Ascending aorta (tissue), 2 donors: ENCODE results near the gene SYNDIG1L. TPM values are rescaled to one million over a fixed set of nuclear protein-coding genes. Genes with fewer than 3 reads are reported as not detected.

ENCODE experiments used
- DNase-seq, 2 donors: peaks; one replicate each; pipeline ENCODE4 v3.0.0-alpha.2; 2019; ENCODE audit warnings: low spot score in 2 of 2
- H3K27ac ChIP-seq, 2 donors: fragments of 200-600 bp; sonication (generic); one replicate each; pipeline ENCODE4 v1.5.1; 2016 to 2017; ENCODE audit warnings: mild to moderate bottlenecking in 1 of 2
- H3K27me3 ChIP-seq: fragments of 200-600 bp; sonication (generic); one replicate; pipeline ENCODE4 v1.5.1; 2017
- H3K36me3 ChIP-seq, 2 donors: fragments of 200-600 bp; sonication (generic); one replicate each; pipeline ENCODE4 v1.5.1; 2016
- H3K4me1 ChIP-seq, 2 donors: fragments of 200-600 bp; sonication (generic); one replicate each; pipeline ENCODE4 v1.5.1; 2016 to 2017; ENCODE audit warnings: mild to moderate bottlenecking in 1 of 2
- H3K4me3 ChIP-seq, 2 donors: fragments of 200-600 bp; sonication (generic); one replicate each; pipeline ENCODE4 v1.5.1; 2016 to 2017; ENCODE audit warnings: mild to moderate bottlenecking in 1 of 2
- H3K9me3 ChIP-seq, 2 donors: fragments of 200-600 bp; sonication (generic); one replicate each; pipeline ENCODE4 v1.5.1; 2016
- intact Hi-C: fragments of 100-400 bp; cut with DNase I; formaldehyde crosslinking; loops from one replicate; pipeline ENCODE4 v1.15.1; 2023
- total RNA-seq: library from RNA; depleted of rRNA; stranded (reverse); fragments of >200 nt; gene quantifications from one replicate; pipeline ENCODE4 v1.1.0, GENCODE V29; 2016
- TF ChIP-seq, protein P1 (sequence below), 3 experiments: fragments of 200-600 bp in 2 of 3; fragments of 450-650 bp in 1 of 3; sonication (generic) in 2 of 3; IDR thresholded peaks; one replicate each; pipeline ENCODE4 v1.5.1; 2016 to 2019; ENCODE audit warnings: antibody characterized with exemption in 3 of 3, mild to moderate bottlenecking in 1 of 3, moderate library complexity in 1 of 3

Gene SYNDIG1L
- total RNA-seq, 1 donor from 2014 or later = not detected

DNA sequence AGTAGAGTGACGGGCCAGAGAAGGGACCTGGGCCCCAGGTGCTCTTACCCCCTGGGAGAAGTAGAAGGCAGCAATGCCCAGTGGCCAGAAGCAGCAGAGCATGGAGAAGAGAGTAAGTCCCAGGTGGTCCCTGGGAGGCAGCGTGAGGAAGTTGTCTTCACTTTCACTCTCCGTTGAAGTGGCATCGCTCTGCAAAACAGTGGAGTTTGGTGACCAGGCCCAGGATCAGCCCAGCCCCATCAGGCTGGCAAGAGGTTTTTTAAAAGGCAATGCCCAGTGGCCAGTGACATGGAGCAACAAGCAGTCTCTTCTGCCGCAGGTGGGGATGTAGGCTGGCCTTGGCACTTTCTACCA lies 18.2 kb downstream of the SYNDIG1L start:
- intact Hi-C loops = no loop called here
- no peak overlapping the region for H3K4me3 ChIP-seq
- no peaks in the 10 kb centered on the region for H3K9me3 ChIP-seq
- H3K27me3 ChIP-seq = no peaks in the 10 kb centered on the region
- no peaks in the 10 kb centered on the region for H3K4me1 ChIP-seq
- no peak for DNase-seq
- TF ChIP-seq, protein P1, sequence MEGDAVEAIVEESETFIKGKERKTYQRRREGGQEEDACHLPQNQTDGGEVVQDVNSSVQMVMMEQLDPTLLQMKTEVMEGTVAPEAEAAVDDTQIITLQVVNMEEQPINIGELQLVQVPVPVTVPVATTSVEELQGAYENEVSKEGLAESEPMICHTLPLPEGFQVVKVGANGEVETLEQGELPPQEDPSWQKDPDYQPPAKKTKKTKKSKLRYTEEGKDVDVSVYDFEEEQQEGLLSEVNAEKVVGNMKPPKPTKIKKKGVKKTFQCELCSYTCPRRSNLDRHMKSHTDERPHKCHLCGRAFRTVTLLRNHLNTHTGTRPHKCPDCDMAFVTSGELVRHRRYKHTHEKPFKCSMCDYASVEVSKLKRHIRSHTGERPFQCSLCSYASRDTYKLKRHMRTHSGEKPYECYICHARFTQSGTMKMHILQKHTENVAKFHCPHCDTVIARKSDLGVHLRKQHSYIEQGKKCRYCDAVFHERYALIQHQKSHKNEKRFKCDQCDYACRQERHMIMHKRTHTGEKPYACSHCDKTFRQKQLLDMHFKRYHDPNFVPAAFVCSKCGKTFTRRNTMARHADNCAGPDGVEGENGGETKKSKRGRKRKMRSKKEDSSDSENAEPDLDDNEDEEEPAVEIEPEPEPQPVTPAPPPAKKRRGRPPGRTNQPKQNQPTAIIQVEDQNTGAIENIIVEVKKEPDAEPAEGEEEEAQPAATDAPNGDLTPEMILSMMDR (IDR thresholded peaks at IDR 0.05) = no peak
- H3K36me3 ChIP-seq = no peaks in the 10 kb centered on the region
- no peak overlapping the region for H3K27ac ChIP-seq

DNA sequence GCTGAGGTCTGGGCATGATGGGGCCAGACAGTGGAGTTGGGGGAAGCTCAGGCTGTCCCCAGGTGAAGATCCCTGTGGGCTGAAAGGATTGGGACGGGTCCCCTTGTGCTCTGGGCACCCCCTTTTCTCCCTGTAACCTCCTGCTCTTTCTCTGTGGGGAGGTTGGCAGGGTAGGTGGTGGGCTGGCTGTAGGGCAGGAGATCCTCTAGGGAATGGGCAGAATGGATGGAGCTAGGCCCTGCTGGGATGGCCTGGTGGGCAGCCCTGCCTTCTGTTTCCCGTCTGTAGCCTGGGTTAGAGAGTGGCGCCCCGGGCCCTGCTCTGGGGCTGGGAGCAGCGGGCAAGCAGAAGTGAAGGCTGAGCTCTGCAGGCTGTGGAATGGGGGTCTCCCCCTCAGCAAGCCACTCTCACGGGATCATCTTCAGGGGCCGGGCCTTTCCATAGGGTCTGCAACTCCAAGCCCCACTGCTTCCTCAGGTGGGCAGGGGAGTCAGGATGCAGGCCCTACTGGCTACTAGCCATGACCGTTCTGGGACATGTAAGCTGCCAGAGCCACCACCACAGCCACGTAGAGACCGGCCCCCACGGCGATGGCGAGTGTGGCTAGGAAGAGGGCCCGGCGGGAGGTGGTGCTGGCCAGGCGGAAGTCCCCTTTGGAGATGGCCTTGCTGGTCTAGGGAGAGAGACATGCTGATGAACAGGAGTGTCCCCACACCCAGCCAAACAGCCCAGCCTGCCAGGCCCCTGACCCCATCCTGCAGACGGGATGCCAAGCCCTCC lies 18.8 kb downstream of the SYNDIG1L start:
- H3K27ac ChIP-seq = no peak overlapping the region
- TF ChIP-seq, protein P1 (IDR thresholded peaks at IDR 0.05) = no peak
- intact Hi-C loops = no loop called here
- H3K4me1 ChIP-seq = no peaks in the 10 kb centered on the region
- H3K9me3 ChIP-seq = no peaks in the 10 kb centered on the region
- H3K27me3 ChIP-seq = no peaks in the 10 kb centered on the region
- no peak overlapping the region for H3K4me3 ChIP-seq
- DNase-seq = no peak
- H3K36me3 ChIP-seq = no peaks in the 10 kb centered on the region

DNA sequence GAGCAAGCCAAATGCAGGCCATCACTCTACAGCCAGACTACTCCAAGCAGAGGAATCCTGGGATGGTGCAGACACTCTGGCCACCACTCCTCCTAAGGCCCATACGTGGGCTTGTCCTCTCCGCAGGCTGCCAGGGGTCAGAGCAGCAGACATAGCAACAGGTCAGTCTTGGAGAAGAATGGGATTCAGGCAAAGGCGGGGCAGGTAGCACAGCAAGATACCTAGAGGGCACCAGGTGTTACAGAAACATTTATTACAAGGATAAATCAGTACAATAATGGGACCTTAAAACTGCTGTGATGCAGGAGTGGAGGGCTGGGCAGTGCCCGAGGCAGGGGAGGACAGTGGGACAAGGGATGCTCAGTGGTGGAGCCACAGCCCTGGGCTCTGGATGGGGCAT lies 20.3 kb downstream of the SYNDIG1L start:
- Histone ChIP-seq H3K9me3 (no peaks in the 10 kb centered on the region), H3K4me1 (peaks cover 0 to 5% of the 10 kb centered on the region in 2 donors), H3K27ac (no peak overlapping the region), H3K4me3 (no peak overlapping the region), H3K27me3 (no peaks in the 10 kb centered on the region), H3K36me3 (no peaks in the 10 kb centered on the region)
- DNase-seq = no peak
- TF ChIP-seq, protein P1 (IDR thresholded peaks at IDR 0.05) = no peak
- intact Hi-C loops = no loop called here

DNA sequence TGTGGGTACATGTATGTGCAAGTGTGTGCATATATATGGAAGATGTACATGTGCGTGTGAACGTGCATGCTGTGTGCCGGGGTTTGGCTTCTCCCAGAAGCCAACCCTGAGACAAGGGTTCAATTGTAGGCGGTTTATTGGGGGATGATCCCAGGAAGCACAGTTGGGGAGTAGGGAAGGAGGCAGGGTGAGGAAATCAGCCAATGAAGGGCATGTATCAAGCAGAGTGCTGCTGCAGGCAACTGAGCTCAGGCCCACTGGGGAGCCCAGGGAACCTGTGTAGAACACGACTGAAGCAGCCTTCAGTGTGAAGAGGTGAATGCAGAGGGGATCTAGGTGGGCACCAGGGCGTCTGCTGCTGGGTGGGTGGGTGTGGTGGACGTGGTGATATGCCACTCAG lies 21.6 kb downstream of the SYNDIG1L start:
- TF ChIP-seq, protein P1 (IDR thresholded peaks at IDR 0.05) = no peak
- no peak overlapping the region for H3K27ac ChIP-seq
- no peaks in the 10 kb centered on the region for H3K27me3 ChIP-seq
- DNase-seq = no peak
- H3K4me3 ChIP-seq = no peak overlapping the region
- H3K4me1 ChIP-seq = peaks cover 0 to 5% of the 10 kb centered on the region in 2 donors
- no peaks in the 10 kb centered on the region for H3K9me3 ChIP-seq
- H3K36me3 ChIP-seq = no peaks in the 10 kb centered on the region
- intact Hi-C loops = no loop called here

DNA sequence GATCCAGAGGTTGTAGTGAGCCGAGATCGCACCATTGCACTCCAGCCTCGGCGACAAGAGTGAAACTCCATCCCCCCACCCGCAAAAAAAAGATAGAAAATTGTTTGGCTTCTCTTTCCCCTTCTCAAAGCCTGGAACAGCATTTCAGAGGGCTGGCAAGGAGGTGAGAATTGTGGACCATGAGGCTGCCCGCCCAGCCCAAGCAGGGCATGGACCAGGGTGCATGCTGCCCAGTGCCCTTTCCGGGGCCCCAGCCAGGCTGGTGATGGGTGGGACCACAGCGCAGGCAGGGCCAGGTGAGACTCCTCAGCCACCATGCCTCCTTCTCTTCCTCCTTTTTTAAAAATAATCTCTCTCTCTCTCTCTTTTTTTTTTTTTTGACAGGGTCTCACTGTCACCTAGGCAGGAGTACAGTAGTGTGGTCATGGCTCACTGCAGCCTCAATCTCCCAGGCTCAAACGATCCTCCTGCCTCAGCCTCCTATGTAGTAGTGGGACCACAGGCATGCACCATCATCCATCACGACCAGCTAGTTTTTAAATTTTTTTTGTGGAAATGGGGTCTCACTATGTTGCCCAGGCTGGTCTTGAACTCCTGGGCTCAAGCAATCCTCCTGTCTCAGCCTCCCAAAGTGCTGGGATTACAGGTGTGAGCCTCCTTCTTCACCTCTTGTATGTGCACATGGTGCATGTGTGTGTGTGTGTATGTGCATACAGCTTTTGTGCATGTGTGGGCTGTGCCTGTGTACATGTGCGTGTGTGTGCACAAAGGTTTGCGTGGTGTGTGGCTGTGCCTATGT lies 22.2 kb downstream of the SYNDIG1L start:
- Histone ChIP-seq H3K36me3 (no peaks in the 10 kb centered on the region), H3K4me3 (no peak overlapping the region), H3K4me1 (peaks cover 0 to 5% of the 10 kb centered on the region in 2 donors), H3K27ac (no peak overlapping the region), H3K27me3 (no peaks in the 10 kb centered on the region), H3K9me3 (no peaks in the 10 kb centered on the region)
- no peak for DNase-seq
- intact Hi-C loops = no loop called here
- TF ChIP-seq, protein P1 (IDR thresholded peaks at IDR 0.05) = no peak
